HepG2 (cell line): ENCODE results near the gene KDM5A. TPM values are rescaled to one million over a fixed set of nuclear protein-coding genes. Genes with fewer than 3 reads are reported as not detected.

Experiments used
- BRCA1 ChIP-seq: sonication (generic); formaldehyde crosslinking; IDR thresholded peaks from 2 replicates; pipeline ENCODE4 v1.4.0; 2020; ENCODE audit warnings: missing genetic modification reagents
- FOXK1 ChIP-seq: sonication (generic); formaldehyde crosslinking; IDR thresholded peaks from 2 replicates; pipeline ENCODE4 v1.4.0; 2020; ENCODE audit warnings: low read depth, missing genetic modification reagents, borderline replicate concordance
- HNRNPH1 ChIP-seq: fragments of 200-400 bp; formaldehyde crosslinking; optimal IDR thresholded peaks from 2 replicates; pipeline ENCODE3; 2017; ENCODE audit warnings: mild to moderate bottlenecking, low read depth, low read length
- KLF6 ChIP-seq: IDR thresholded peaks from 2 replicates; pipeline ENCODE4 v1.8.0; 2016; ENCODE audit warnings: missing biosample characterization, missing genetic modification reagents
- MED8 ChIP-seq: sonication (generic); formaldehyde crosslinking; IDR thresholded peaks from 2 replicates; pipeline ENCODE4 v1.8.1; 2023; ENCODE audit warnings: mild to moderate bottlenecking, missing genetic modification reagents; ENCODE audit not compliant: insufficient replicate concordance
- SP4 ChIP-seq: sonication (generic); formaldehyde crosslinking; IDR thresholded peaks from 2 replicates; pipeline ENCODE4 v1.8.1; 2023; ENCODE audit warnings: mild to moderate bottlenecking, missing genetic modification reagents
- TEAD2 ChIP-seq: sonication (generic); formaldehyde crosslinking; IDR thresholded peaks from 2 replicates; pipeline ENCODE4 v1.9.0; 2021; ENCODE audit warnings: missing genetic modification reagents
- YEATS4 ChIP-seq: sonication (generic); formaldehyde crosslinking; IDR thresholded peaks from 2 replicates; pipeline ENCODE4 v1.4.0; 2020; ENCODE audit warnings: missing genetic modification reagents, borderline replicate concordance
- ZBTB39 ChIP-seq: sonication (generic); formaldehyde crosslinking; IDR thresholded peaks from 2 replicates; pipeline ENCODE4 v1.5.0; 2020; ENCODE audit warnings: missing genetic modification reagents
- ZBTB49 ChIP-seq: sonication (generic); formaldehyde crosslinking; IDR thresholded peaks from 2 replicates; pipeline ENCODE4 v1.4.0; 2020; ENCODE audit warnings: missing genetic modification reagents, borderline replicate concordance
- ZFP91 ChIP-seq: sonication (generic); formaldehyde crosslinking; IDR thresholded peaks from 2 replicates; pipeline ENCODE4 v1.9.0; 2022; ENCODE audit warnings: missing genetic modification reagents, mild to moderate bottlenecking, borderline replicate concordance
- ZNF510 ChIP-seq: sonication (generic); formaldehyde crosslinking; IDR thresholded peaks from 2 replicates; pipeline ENCODE4 v1.4.0; 2020; ENCODE audit warnings: low read depth, mild to moderate bottlenecking, missing genetic modification reagents
- ZNF607 ChIP-seq: sonication (generic); formaldehyde crosslinking; IDR thresholded peaks from 2 replicates; pipeline ENCODE4 v1.5.1; 2020; ENCODE audit warnings: missing genetic modification reagents, mild to moderate bottlenecking, borderline replicate concordance
- ZNF75D ChIP-seq: sonication (generic); formaldehyde crosslinking; IDR thresholded peaks from 2 replicates; pipeline ENCODE4 v1.8.1; 2023; ENCODE audit warnings: missing genetic modification reagents, mild to moderate bottlenecking, borderline replicate concordance
- ZXDC ChIP-seq: sonication (generic); formaldehyde crosslinking; IDR thresholded peaks from 2 replicates; pipeline ENCODE4 v1.5.0; 2020; ENCODE audit warnings: mild to moderate bottlenecking, missing genetic modification reagents
- polyA plus RNA-seq, 8 experiments: library from polyadenylated mRNA; depleted of rRNA in 3 of 8; stranded (reverse) in 7 of 8; unstranded in 1 of 8; fragments of >200 nt; fragmentation: Illumina TruSeq in 4 of 8; extraction: Trizol in 4 of 8; gene quantifications; 2 replicates each; pipeline versions ENCODE4 v1.2.1 to v1.2.3, GENCODE V29; 2011 to 2016; ENCODE audit warnings: low read depth in 4 of 8, missing spikeins in 1 of 8, mixed read lengths in 1 of 8; ENCODE audit not compliant: insufficient read depth in 1 of 8
- total RNA-seq, 5 experiments: library from RNA; depleted of rRNA; stranded (reverse); fragments of >200 nt; fragmentation: Illumina TruSeq; extraction: Trizol; gene quantifications; 2 replicates each; pipeline ENCODE4 v1.2.3, GENCODE V29; 2016; ENCODE audit warnings: low read depth in 1 of 5
- TF ChIP-seq, protein P1 (sequence below): sonication (generic); formaldehyde crosslinking; IDR thresholded peaks from 2 replicates; pipeline ENCODE4 v1.8.1; 2022; ENCODE audit warnings: low read depth, mild to moderate bottlenecking, missing genetic modification reagents

The KDM5A gene
- total and polyA plus RNA-seq, 2 of the 13 experiments (the other 11 are each of a cell fraction or from before 2014, with no cell fraction given), result 12.0 to 29.2 TPM

GRCh38 chr12:401235-402028 is 12.3 kb upstream of the KDM5A start, which contains the start of gene CCDC77 (continued):
- no peak for TF ChIP-seq ZBTB49 (CRISPR knock-in tag)
- no peak for TF ChIP-seq ZNF510
- TF ChIP-seq HNRNPH1, result no peak
- TF ChIP-seq ZNF607, result no peak
- TF ChIP-seq KLF6 (CRISPR knock-in tag), result peak; percentile 33; the same call in 1 of the 2 replicates
- TF ChIP-seq TEAD2 (CRISPR knock-in tag), result no peak
- no peak for TF ChIP-seq ZXDC (CRISPR knock-in tag)
- peak; percentile 35; the same call in 1 of the 2 replicates for TF ChIP-seq YEATS4 (CRISPR knock-in tag)
- 0 out of 2 replicates have a peak, but pooled peaks have one; percentile 26 for TF ChIP-seq ZBTB39 (CRISPR knock-in tag)
- TF ChIP-seq BRCA1 (CRISPR knock-in tag), result no peak
- no peak for TF ChIP-seq ZNF75D (CRISPR knock-in tag)
- TF ChIP-seq SP4, result peak; percentile 90
- TF ChIP-seq, protein P1, sequence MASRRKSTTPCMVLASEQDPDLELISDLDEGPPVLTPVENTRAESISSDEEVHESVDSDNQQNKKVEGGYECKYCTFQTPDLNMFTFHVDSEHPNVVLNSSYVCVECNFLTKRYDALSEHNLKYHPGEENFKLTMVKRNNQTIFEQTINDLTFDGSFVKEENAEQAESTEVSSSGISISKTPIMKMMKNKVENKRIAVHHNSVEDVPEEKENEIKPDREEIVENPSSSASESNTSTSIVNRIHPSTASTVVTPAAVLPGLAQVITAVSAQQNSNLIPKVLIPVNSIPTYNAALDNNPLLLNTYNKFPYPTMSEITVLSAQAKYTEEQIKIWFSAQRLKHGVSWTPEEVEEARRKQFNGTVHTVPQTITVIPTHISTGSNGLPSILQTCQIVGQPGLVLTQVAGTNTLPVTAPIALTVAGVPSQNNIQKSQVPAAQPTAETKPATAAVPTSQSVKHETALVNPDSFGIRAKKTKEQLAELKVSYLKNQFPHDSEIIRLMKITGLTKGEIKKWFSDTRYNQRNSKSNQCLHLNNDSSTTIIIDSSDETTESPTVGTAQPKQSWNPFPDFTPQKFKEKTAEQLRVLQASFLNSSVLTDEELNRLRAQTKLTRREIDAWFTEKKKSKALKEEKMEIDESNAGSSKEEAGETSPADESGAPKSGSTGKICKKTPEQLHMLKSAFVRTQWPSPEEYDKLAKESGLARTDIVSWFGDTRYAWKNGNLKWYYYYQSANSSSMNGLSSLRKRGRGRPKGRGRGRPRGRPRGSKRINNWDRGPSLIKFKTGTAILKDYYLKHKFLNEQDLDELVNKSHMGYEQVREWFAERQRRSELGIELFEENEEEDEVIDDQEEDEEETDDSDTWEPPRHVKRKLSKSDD (CRISPR knock-in tag), result no peak
- peak; percentile 69; the same call in 1 of the 2 replicates for TF ChIP-seq ZFP91 (CRISPR knock-in tag)
- TF ChIP-seq MED8 (CRISPR knock-in tag), result no peak
- TF ChIP-seq FOXK1, result peak; percentile 90
